Esophagus muscularis mucosa (tissue), 4 donors: Measurements from ENCODE around the gene SKOR1. TPM values are rescaled to one million over a fixed set of nuclear protein-coding genes. Genes with fewer than 3 reads are reported as not detected.

ENCODE experiments used
- DNase-seq: peaks from one replicate; pipeline ENCODE4 v3.0.0-alpha.2; 2017; ENCODE audit errors: extremely low spot score
- H3K27ac ChIP-seq, 4 donors: fragments of 200-600 bp; sonication (generic); replicated peaks in 1 of 4; 1 replicate in 3 of 4; 2 replicates in 1 of 4; pipeline ENCODE4 v1.5.1; 2016 to 2019; ENCODE audit warnings: mild to moderate bottlenecking in 1 of 4
- H3K27me3 ChIP-seq, 4 donors: fragments of 200-600 bp; sonication (generic); one replicate each; pipeline versions ENCODE4 v1.5.1 to v1.6.0; 2016 to 2019
- H3K36me3 ChIP-seq, 4 donors: fragments of 200-600 bp; sonication (generic); one replicate each; pipeline ENCODE4 v1.5.1; 2016 to 2019
- H3K4me1 ChIP-seq, 4 donors: fragments of 200-600 bp; sonication (generic); one replicate each; pipeline ENCODE4 v1.5.1; 2016 to 2019
- H3K4me3 ChIP-seq, 4 donors: fragments of 200-600 bp; sonication (generic); 1 replicate in 2 of 4; 2 replicates in 2 of 4; pipeline ENCODE4 v1.5.1; 2016 to 2019; ENCODE audit warnings: mild to moderate bottlenecking in 4 of 4, moderate library complexity in 1 of 4
- H3K9me3 ChIP-seq, 4 donors: fragments of 200-600 bp; sonication (generic); 1 replicate in 3 of 4; 2 replicates in 1 of 4; pipeline ENCODE4 v1.5.1; 2016 to 2019
- EP300 ChIP-seq: sonication (generic); formaldehyde crosslinking; IDR thresholded peaks from one replicate; pipeline ENCODE4 v1.6.1; 2017; ENCODE audit warnings: antibody characterized with exemption
- POLR2A ChIP-seq: fragments of 450-650 bp; IDR thresholded peaks from one replicate; pipeline ENCODE4 v1.6.1; 2017; ENCODE audit warnings: antibody characterized with exemption, moderate library complexity, mild to moderate bottlenecking, low read depth
- POLR2AphosphoS5 ChIP-seq, 2 donors: sonication (generic); formaldehyde crosslinking; IDR thresholded peaks; one replicate each; pipeline ENCODE4 v1.6.1; 2017; ENCODE audit warnings: antibody characterized with exemption in 2 of 2
- whole genome bisulfite sequencing: methylation state at CpG from one replicate; pipeline ENCODE4 v1.1.5; 2018; 5-methylcytosine and 5-hydroxymethylcytosine counted together
- intact Hi-C: fragments of 100-400 bp; cut with DNase I; formaldehyde crosslinking; loops from one replicate; pipeline ENCODE4 v1.15.1; 2023
- total RNA-seq, 4 donors: library from RNA; depleted of rRNA; stranded (reverse); fragments of >200 nt; gene quantifications; one replicate each; pipeline versions ENCODE4 v1.1.0 to v1.2.1, GENCODE V29; 2016
- TF ChIP-seq, protein P1 (sequence below), 3 experiments: fragments of 200-600 bp in 2 of 3; fragments of 450-650 bp in 1 of 3; sonication (generic) in 2 of 3; IDR thresholded peaks; one replicate each; pipeline ENCODE4 v1.5.1; 2017 to 2019; ENCODE audit warnings: antibody characterized with exemption in 3 of 3, mild to moderate bottlenecking in 2 of 3, moderate library complexity in 1 of 3

The SKOR1 gene
- total RNA-seq, 4 donors from 2014 or later, result 0.58 to 1.2 (median 0.84) TPM

DNA sequence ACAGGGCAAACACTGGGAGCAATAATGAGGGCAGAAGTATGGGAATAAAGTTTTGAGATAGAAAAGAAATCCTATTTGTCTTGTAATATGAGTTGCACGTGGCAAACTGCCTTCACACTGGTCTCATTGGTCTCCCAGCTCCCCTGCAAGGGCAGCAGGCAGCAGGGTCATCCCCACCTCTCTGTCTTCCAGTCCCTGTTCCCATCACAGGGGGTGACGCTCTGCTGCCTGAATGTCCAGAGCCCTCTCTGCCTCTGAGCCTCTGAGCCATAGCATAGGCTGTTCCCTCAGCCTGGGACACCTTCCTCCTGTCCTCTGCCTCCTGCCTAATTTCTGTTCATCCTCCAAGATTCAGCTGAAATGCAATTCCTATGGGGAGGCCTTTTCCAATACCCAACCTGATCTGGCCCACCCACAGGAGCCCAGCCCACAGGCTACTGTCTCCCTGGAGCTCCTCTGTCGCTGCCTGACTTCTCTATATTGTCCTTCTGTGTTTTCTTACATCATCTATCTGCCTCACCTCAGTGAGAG, 12.1 kb upstream of the SKOR1 start:
- Histone ChIP-seq H3K36me3 (peaks cover 0 to 18% (median 12%) of the 10 kb centered on the region in 4 donors), H3K27ac (no peak overlapping the region), H3K4me1 (no peaks in the 10 kb centered on the region), H3K4me3 (no peak overlapping the region), H3K9me3 (peaks cover 0 to 16% (median 8%) of the 10 kb centered on the region in 4 donors), H3K27me3 (peaks cover 0 to 28% (median 2%) of the 10 kb centered on the region in 4 donors)
- WGBS, result 75% methylated on average over 3 of the region's 3 CpGs
- TF ChIP-seq POLR2A, result no peak
- intact Hi-C loops, result no loop called here
- DNase-seq, result no peak

DNA sequence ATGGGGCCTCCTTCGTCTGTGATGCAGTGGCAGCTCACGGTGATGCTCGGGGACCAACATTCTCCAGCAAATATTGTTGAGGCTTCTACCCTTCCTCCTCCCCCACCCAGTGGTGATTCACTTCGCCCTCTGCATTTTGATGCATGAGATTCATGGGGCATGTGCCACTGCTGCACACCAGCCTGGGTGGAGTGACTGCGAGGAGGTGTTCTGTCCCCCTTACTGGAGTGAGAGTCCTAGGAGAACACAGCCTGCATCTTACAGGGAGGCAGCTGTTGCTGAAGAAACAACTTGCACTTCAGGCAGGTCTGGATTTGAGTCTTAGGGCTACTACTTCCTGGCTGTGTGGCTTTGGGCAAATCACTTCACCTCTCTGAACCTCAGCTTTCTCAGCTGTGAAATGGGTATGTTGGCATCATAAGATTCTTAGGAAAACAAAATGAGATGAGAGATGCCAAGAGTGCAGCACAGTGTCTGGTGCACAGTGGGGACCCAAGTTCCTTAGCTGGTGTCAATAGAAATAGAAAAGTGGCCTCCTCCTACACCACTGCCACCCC, 10.2 kb upstream of the SKOR1 start:
- H3K27me3 ChIP-seq, result peaks cover 0 to 48% (median 15%) of the 10 kb centered on the region in 4 donors
- TF ChIP-seq, protein P1, sequence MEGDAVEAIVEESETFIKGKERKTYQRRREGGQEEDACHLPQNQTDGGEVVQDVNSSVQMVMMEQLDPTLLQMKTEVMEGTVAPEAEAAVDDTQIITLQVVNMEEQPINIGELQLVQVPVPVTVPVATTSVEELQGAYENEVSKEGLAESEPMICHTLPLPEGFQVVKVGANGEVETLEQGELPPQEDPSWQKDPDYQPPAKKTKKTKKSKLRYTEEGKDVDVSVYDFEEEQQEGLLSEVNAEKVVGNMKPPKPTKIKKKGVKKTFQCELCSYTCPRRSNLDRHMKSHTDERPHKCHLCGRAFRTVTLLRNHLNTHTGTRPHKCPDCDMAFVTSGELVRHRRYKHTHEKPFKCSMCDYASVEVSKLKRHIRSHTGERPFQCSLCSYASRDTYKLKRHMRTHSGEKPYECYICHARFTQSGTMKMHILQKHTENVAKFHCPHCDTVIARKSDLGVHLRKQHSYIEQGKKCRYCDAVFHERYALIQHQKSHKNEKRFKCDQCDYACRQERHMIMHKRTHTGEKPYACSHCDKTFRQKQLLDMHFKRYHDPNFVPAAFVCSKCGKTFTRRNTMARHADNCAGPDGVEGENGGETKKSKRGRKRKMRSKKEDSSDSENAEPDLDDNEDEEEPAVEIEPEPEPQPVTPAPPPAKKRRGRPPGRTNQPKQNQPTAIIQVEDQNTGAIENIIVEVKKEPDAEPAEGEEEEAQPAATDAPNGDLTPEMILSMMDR (IDR thresholded peaks at IDR 0.05), result no peak
- TF ChIP-seq POLR2AphosphoS5 (IDR thresholded peaks at IDR 0.05) (no peak), POLR2A (no peak)
- intact Hi-C loops, result no loop called here
- peaks cover 0 to 16% (median 8%) of the 10 kb centered on the region in 4 donors for H3K9me3 ChIP-seq
- DNase-seq, result no peak
- no peak overlapping the region for H3K27ac ChIP-seq
- no peak overlapping the region for H3K4me3 ChIP-seq
- H3K4me1 ChIP-seq, result peaks cover 0 to 9% (median 7%) of the 10 kb centered on the region in 4 donors
- H3K36me3 ChIP-seq, result no peaks in the 10 kb centered on the region
- 100% methylated on average over 4 of the region's 5 CpGs for WGBS

- TF ChIP-seq POLR2AphosphoS5 (IDR thresholded peaks at IDR 0.05), result no peak
- TF ChIP-seq POLR2A, result no peak
- TF ChIP-seq, protein P1 (IDR thresholded peaks at IDR 0.05), result no peak
- no peak for TF ChIP-seq EP300
- no peak overlapping the region for H3K27ac ChIP-seq
- H3K9me3 ChIP-seq, result peaks cover 0 to 16% (median 8%) of the 10 kb centered on the region in 4 donors
- intact Hi-C loops, result no loop called here
- peaks cover 3 to 51% (median 31%) of the 10 kb centered on the region in 4 donors for H3K27me3 ChIP-seq
- no peak for DNase-seq
- 96% methylated on average over 3 of the region's 3 CpGs for WGBS
- H3K4me1 ChIP-seq, result peaks cover 3 to 25% (median 18%) of the 10 kb centered on the region in 4 donors
- no peak overlapping the region for H3K4me3 ChIP-seq
- H3K36me3 ChIP-seq, result no peaks in the 10 kb centered on the region
Observed at GRCh38 chr15:67816668-67817067, 8.6 kb upstream of the SKOR1 start.

DNA sequence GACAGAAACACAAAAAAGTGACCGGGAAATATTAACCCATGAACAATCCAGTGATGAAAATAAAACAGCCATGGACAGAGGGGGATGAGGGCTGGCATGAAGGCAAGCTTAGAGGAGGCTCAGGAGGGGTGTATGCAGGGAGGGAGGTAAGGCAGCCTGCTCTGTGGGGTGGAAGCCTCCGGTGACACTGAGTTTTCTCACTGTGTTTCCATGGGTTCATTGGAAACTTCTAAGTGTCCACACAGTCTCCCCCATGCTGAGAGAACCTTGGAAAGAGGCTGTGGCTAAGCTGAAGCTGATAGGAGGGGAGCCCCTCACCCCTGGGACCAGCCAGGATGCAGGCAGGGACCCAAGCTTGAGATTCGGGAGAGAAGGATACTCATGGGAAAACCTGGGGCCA, 6.8 kb upstream of the SKOR1 start:
- Histone ChIP-seq H3K27ac (no peak overlapping the region), H3K9me3 (peaks cover 0 to 16% (median 8%) of the 10 kb centered on the region in 4 donors), H3K4me1 (peaks cover 8 to 42% (median 34%) of the 10 kb centered on the region in 4 donors), H3K4me3 (no peak overlapping the region), H3K36me3 (no peaks in the 10 kb centered on the region), H3K27me3 (peaks cover 3 to 64% (median 47%) of the 10 kb centered on the region in 4 donors)
- intact Hi-C loops, result no loop called here
- TF ChIP-seq POLR2A (no peak), EP300 (no peak), POLR2AphosphoS5 (IDR thresholded peaks at IDR 0.05) (no peak)
- TF ChIP-seq, protein P1 (IDR thresholded peaks at IDR 0.05), result no peak
- 75% methylated on average over 3 of the region's 3 CpGs for WGBS
- DNase-seq, result no peak

DNA sequence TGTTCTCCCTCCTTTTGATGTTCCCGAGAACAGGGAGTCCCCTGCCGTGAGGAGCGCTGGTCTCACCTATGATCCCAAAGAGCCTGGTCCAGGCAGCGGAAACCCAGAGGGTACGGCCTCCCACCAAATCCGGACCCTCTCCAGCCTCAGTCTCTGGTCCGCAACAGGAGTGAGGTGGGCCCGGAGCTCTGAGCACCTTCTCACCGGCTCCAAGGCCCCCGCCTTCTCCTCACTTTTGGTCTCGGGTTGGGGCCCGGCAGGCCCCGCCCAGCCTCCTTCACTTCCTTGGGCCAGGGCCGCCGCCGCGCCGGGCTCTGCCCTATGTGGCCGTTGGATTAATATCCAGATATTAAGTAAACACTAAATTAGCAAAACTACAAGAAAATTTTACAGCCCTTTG, 5.7 kb upstream of the SKOR1 start:
- H3K27ac ChIP-seq, result no peak overlapping the region
- H3K4me1 ChIP-seq, result peaks cover 8 to 53% (median 45%) of the 10 kb centered on the region in 4 donors
- H3K27me3 ChIP-seq, result peaks cover 3 to 76% (median 58%) of the 10 kb centered on the region in 4 donors
- no peak overlapping the region for H3K4me3 ChIP-seq
- DNase-seq, result no peak
- no peak for TF ChIP-seq EP300
- no peak for TF ChIP-seq POLR2AphosphoS5 (IDR thresholded peaks at IDR 0.05)
- TF ChIP-seq, protein P1 (IDR thresholded peaks at IDR 0.05), result no peak
- TF ChIP-seq POLR2A, result no peak
- WGBS, result 18% methylated on average over 19 of the region's 19 CpGs
- peaks cover 0 to 16% (median 8%) of the 10 kb centered on the region in 4 donors for H3K9me3 ChIP-seq
- intact Hi-C loops, result no loop called here
- no peaks in the 10 kb centered on the region for H3K36me3 ChIP-seq
